ENCODE data around the gene YARS1. TPM values are rescaled to one million over a fixed set of nuclear protein-coding genes. Genes with fewer than 3 reads are reported as not detected.

Gene YARS1
- total and polyA plus RNA-seq, 2 of the 4 experiments (the other 2 are of a cell fraction): 100 to 166 TPM

DNA sequence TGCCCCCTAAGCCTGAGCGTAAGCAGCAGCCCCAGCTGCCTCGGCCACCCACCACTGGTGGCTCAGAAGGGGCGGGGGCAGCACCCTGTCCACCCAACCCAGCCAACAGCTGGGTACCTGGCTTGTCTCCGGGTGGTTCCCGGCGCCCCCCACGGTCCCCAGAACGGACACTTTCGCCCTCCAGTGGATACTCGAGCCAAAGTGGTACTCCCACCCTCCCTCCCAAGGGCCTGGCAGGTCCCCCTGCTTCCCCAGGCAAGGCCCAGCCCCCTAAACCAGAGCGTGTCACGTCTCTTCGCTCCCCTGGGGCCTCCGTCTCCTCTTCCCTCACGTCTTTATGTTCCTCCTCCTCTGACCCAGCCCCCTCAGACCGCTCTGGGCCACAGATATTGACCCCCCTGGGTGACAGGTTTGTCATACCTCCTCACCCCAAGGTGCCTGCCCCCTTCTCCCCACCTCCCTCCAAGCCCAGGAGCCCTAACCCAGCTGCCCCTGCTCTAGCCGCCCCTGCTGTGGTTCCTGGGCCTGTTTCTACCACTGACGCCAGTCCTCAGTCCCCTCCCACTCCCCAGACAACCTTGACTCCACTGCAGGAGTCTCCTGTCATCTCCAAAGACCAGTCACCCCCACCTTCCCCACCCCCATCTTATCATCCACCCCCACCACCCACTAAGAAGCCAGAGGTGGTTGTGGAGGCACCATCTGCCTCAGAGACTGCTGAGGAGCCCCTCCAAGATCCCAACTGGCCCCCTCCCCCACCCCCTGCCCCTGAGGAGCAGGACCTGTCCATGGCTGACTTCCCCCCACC, 46.2 kb downstream of the YARS1 start:
- dilution Hi-C loops (cut with HindIII; ENCODE audit: low sequenced_read_pairs, unreplicated experiment) (no loop called here), in situ Hi-C loops (cut with MboI; ENCODE audit: low sequenced_read_pairs) (no loop called here), intact Hi-C loops (cut with micrococcal nuclease) (no loop called here)
- Histone ChIP-seq H3K18ac (ENCODE audit: low read depth, low read length) (no peak overlapping the region), H3K9ac (ENCODE audit: low read depth, low read length) (no peak overlapping the region), H2BK15ac (ENCODE audit: low read depth, low read length) (no peak overlapping the region), H2BK20ac (ENCODE audit: low read depth, low read length) (no peak overlapping the region), H4K5ac (ENCODE audit: low read depth, low read length) (no peak overlapping the region), H2AK9ac (replicated peaks; ENCODE audit: low read depth, low read length, poor library complexity) (no peak overlapping the region), H4K91ac (ENCODE audit: insufficient read depth, low read depth, low read length) (no peak overlapping the region), H3K4me2 (ENCODE audit: low read depth, low read length) (no peak overlapping the region), H3K56ac (ENCODE audit: extremely low read depth, insufficient read depth, low read length) (no peak overlapping the region), H2BK120ac (ENCODE audit: low read depth, low read length) (no peak overlapping the region), H2AK5ac (ENCODE audit: low read depth, low read length) (no peak overlapping the region), H3K4me1 (ENCODE audit: control insufficient read depth, insufficient read depth, low read length) (peaks cover 19% of the 10 kb centered on the region), H3K4me3 (ENCODE audit: insufficient read depth, low read depth, low read length) (no peak overlapping the region), H3K14ac (replicated peaks; ENCODE audit: low read depth, low read length) (no peak overlapping the region), H4K8ac (ENCODE audit: low read depth in 2 of 2, low read length in 2 of 2) (no peak overlapping the region), H3K9me1 (ENCODE audit: insufficient read depth, low read length) (no peaks in the 10 kb centered on the region; the same call in 1 of the 2 replicates), H3K23ac (ENCODE audit: low read depth, low read length) (no peak overlapping the region), H2BK5ac (ENCODE audit: low read depth, low read length, poor library complexity, severe bottlenecking) (no peak overlapping the region), H2AFZ (replicated peaks; ENCODE audit: low read length, poor library complexity) (no peak overlapping the region), H3K9me3 (ENCODE audit: control insufficient read depth, insufficient read depth, low read length) (no peaks in the 10 kb centered on the region), H3K4ac (ENCODE audit: low read depth, low read length) (no peak overlapping the region), H3K27me3 (ENCODE audit: control insufficient read depth, insufficient read depth, low read length) (no peaks in the 10 kb centered on the region), H4K20me1 (ENCODE audit: insufficient read depth, low read length) (peaks cover 18% of the 10 kb centered on the region; the same call in 1 of the 2 replicates), H3K36me3 (ENCODE audit: control insufficient read depth, insufficient read depth, low read length) (peaks cover 34% of the 10 kb centered on the region), H3K27ac (ENCODE audit: insufficient read depth, low read length) (no peak overlapping the region), H3K79me1 (ENCODE audit: low read depth in 1 of 2, low read length in 2 of 2) (peaks cover 0 to 18% of the 10 kb centered on the region in 2 experiments; a peak in 2 of 4 replicates)
- BruUV-seq (replicated peaks): no TSS peak
- ATAC-seq (ENCODE audit: low read depth) (no peak), DNase-seq (no peak)
- POLR2A ChIA-PET (ENCODE audit: unreplicated experiment): no interaction called here
- CTCF ChIA-PET: interaction anchor here (5.7 kb wide), 1 partner anchor 58 kb away, joined by 52 read pairs; no protein-coding TSS in a partner anchor
- WGBS, 2 experiments (ENCODE audit: extremely low coverage in 2 of 2, insufficient read length in 1 of 2): 76% methylated on average over 13 of the region's 18 CpGs; no CpG with 5 or more reads in 1 of the 2 experiments
- TF ChIP-seq POLR2A (IDR thresholded peaks at IDR 0.05; ENCODE audit: low read depth, low read length) (no peak), RFX5 (IDR thresholded peaks at IDR 0.05; ENCODE audit: low read depth, low read length) (no peak), ELK1 (IDR thresholded peaks at IDR 0.05; ENCODE audit: borderline replicate concordance, low read depth, low read length) (no peak), RAD21 (IDR thresholded peaks at IDR 0.05; ENCODE audit: low read length) (no peak), CTCF (conservative IDR thresholded peaks at IDR 0.05; ENCODE audit: low read depth, low read length) (no peak), RCOR1 (IDR thresholded peaks at IDR 0.05; ENCODE audit: insufficient replicate concordance, low read length) (no peak), NFE2L2 (IDR thresholded peaks at IDR 0.05; ENCODE audit: low read depth, low read length) (no peak), CHD1 (IDR thresholded peaks at IDR 0.05; ENCODE audit: low read depth, low read length) (no peak), FOS (IDR thresholded peaks at IDR 0.05; ENCODE audit: low read depth, low read length) (no peak), SMC3 (IDR thresholded peaks at IDR 0.05; ENCODE audit: low read depth, low read length) (no peak), BHLHE40 (IDR thresholded peaks at IDR 0.05; ENCODE audit: low read depth, low read length) (no peak), CEBPB (IDR thresholded peaks at IDR 0.05; ENCODE audit: low read depth, low read length) (no peak), MXI1 (IDR thresholded peaks at IDR 0.05; ENCODE audit: borderline replicate concordance, low read depth, low read length) (no peak), MAFK (IDR thresholded peaks at IDR 0.05; ENCODE audit: low read depth, low read length) (no peak)
- TF ChIP-seq, protein P1, sequence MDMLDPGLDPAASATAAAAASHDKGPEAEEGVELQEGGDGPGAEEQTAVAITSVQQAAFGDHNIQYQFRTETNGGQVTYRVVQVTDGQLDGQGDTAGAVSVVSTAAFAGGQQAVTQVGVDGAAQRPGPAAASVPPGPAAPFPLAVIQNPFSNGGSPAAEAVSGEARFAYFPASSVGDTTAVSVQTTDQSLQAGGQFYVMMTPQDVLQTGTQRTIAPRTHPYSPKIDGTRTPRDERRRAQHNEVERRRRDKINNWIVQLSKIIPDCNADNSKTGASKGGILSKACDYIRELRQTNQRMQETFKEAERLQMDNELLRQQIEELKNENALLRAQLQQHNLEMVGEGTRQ (IDR thresholded peaks at IDR 0.05; ENCODE audit: low read depth, low read length): no peak
